ENCODE results near the gene RAB41. TPM values are rescaled to one million over a fixed set of nuclear protein-coding genes. Genes with fewer than 3 reads are reported as not detected.

The RAB41 gene
- total RNA-seq, 1 experiment from 2014 or later, result not detected

GRCh38 chrX:70255452-70255851, 26.5 kb upstream of the RAB41 start:
- Mint-ChIP-seq H3K27ac (no peak overlapping the region), H3K4me1 (peaks cover 10 to 13% of the 10 kb centered on the region in 2 experiments), H3K9me3 (peaks cover 72 to 80% of the 10 kb centered on the region in 2 experiments), H3K4me3 (no peak overlapping the region), H3K27me3 (ENCODE audit: low read depth) (no peaks in the 10 kb centered on the region), H3K36me3 (ENCODE audit: insufficient read depth in 1 of 3, low read depth in 3 of 3) (peaks cover 0 to 5% (median 4%) of the 10 kb centered on the region in 3 experiments; a peak in 3 of 7 replicates)
- Histone ChIP-seq H3K23ac (ENCODE audit: insufficient read length, low read depth, low read length) (no peak overlapping the region), H4K5ac (ENCODE audit: insufficient read length, low read depth, low read length) (no peak overlapping the region), H3K4me1 (ENCODE audit: insufficient read depth, low read length) (no peaks in the 10 kb centered on the region), H3K9me3 (ENCODE audit: control insufficient read depth, low read depth, low read length) (peaks cover 44% of the 10 kb centered on the region), H3K79me1 (ENCODE audit: insufficient read depth, low read depth, low read length, poor library complexity, severe bottlenecking) (no peaks in the 10 kb centered on the region), H2BK15ac (ENCODE audit: low read depth, low read length) (no peak overlapping the region), H3K4ac (ENCODE audit: low read depth, low read length) (no peak overlapping the region), H2AFZ (ENCODE audit: low read length) (no peak overlapping the region), H3K27me3 (ENCODE audit: insufficient read depth, low read length) (no peaks in the 10 kb centered on the region), H3K14ac (ENCODE audit: insufficient read depth, low read length) (no peak overlapping the region), H4K91ac (ENCODE audit: insufficient read length, low read depth, low read length) (no peak overlapping the region), H4K8ac (replicated peaks; ENCODE audit: insufficient read length, low read depth, low read length) (no peak overlapping the region), H3K56ac (ENCODE audit: insufficient read length, low read depth, low read length) (no peak overlapping the region), H3K9ac (ENCODE audit: extremely low read depth, insufficient read length, low read length) (no peak overlapping the region), H2BK12ac (ENCODE audit: insufficient read length, low read depth, low read length) (no peak overlapping the region), H3K4me2 (ENCODE audit: insufficient read depth, insufficient read length, low read length) (no peak overlapping the region), H4K20me1 (ENCODE audit: control insufficient read depth, insufficient read depth, insufficient read length) (no peaks in the 10 kb centered on the region), H3K23me2 (ENCODE audit: insufficient read length, low read depth, low read length, poor library complexity, severe bottlenecking) (no peaks in the 10 kb centered on the region), H3K27ac (ENCODE audit: insufficient read length, low read depth, low read length) (no peak overlapping the region), H3K18ac (ENCODE audit: insufficient read length, low read depth, low read length) (no peak overlapping the region), H2AK5ac (ENCODE audit: insufficient read length, low read length) (no peak overlapping the region), H2BK120ac (ENCODE audit: low read depth, low read length, poor library complexity, severe bottlenecking) (no peak overlapping the region), H2BK5ac (ENCODE audit: insufficient read length, low read length) (no peak overlapping the region), H2BK20ac (ENCODE audit: low read depth, low read length, poor library complexity, severe bottlenecking) (no peak overlapping the region), H3K79me2 (ENCODE audit: insufficient read depth, low read length) (no peaks in the 10 kb centered on the region), H3T11ph (ENCODE audit: low read length) (no peak overlapping the region)
- DNase-seq, result no peak
- WGBS (ENCODE audit: extremely low coverage, insufficient read length, low lambda C conversion rate), result no CpG with 5 or more reads among the region's 2 CpGs
- no peak for TF ChIP-seq CTCF (conservative IDR thresholded peaks at IDR 0.05)
